K562 (cell line): Measurements from ENCODE around the gene BEST1. TPM values are rescaled to one million over a fixed set of nuclear protein-coding genes. Genes with fewer than 3 reads are reported as not detected.

Experiments used
- BRD9 ChIP-seq: fragments of 450-650 bp; IDR thresholded peaks from 2 replicates; pipeline ENCODE4 v1.6.1; 2018; ENCODE audit warnings: low read depth; ENCODE audit not compliant: partially characterized antibody
- DIDO1 ChIP-seq: fragments of 450-650 bp; IDR thresholded peaks from 2 replicates; pipeline ENCODE4 v1.6.1; 2016; ENCODE audit warnings: low read depth, missing biosample characterization, missing genetic modification characterization
- EHMT2 ChIP-seq: fragments of 450-650 bp; IDR thresholded peaks from 2 replicates; pipeline ENCODE4 v1.6.1; 2018; ENCODE audit warnings: antibody characterized with exemption
- EP300 ChIP-seq: IDR thresholded peaks from 2 replicates; pipeline ENCODE4 v1.6.1; 2012; ENCODE audit warnings: low read length, improper control_type of control experiment
- ESRRA ChIP-seq: fragments of 450-650 bp; IDR thresholded peaks from 2 replicates; pipeline ENCODE4 v1.6.1; 2014; ENCODE audit warnings: low read depth, mild to moderate bottlenecking, moderate library complexity, borderline replicate concordance
- ETV5 ChIP-seq: sonication (generic); formaldehyde crosslinking; IDR thresholded peaks from 2 replicates; pipeline ENCODE4 v1.4.0; 2020; ENCODE audit warnings: low read depth, mild to moderate bottlenecking, missing genetic modification reagents
- GABPB1 ChIP-seq: sonication (generic); formaldehyde crosslinking; IDR thresholded peaks from 2 replicates; pipeline ENCODE4 v1.8.0; 2022; ENCODE audit warnings: mild to moderate bottlenecking, missing genetic modification reagents
- HIVEP1 ChIP-seq: fragments of 250-450 bp; sonication (Bioruptor Pico); IDR thresholded peaks from 2 replicates; pipeline ENCODE4 v1.4.0; 2020; ENCODE audit warnings: mild to moderate bottlenecking
- JUND ChIP-seq, 2 experiments: IDR thresholded peaks; 2 replicates in 1 of 2; 3 replicates in 1 of 2; pipeline ENCODE4 v1.6.1; 2011; ENCODE audit warnings: borderline replicate concordance in 2 of 2, low read depth in 2 of 2, low read length in 2 of 2, improper control_type of control experiment in 1 of 2, missing biosample characterization in 1 of 2, missing genetic modification characterization in 1 of 2, missing genetic modification reagents in 1 of 2
- KLF6 ChIP-seq: fragments of 250-450 bp; sonication (Bioruptor Pico); IDR thresholded peaks from 2 replicates; pipeline ENCODE4 v1.4.0; 2020; ENCODE audit warnings: mild to moderate bottlenecking, moderate library complexity, borderline replicate concordance
- NFATC3 ChIP-seq: fragments of 450-650 bp; IDR thresholded peaks from 2 replicates; pipeline ENCODE4 v1.6.1; 2017; ENCODE audit warnings: mild to moderate bottlenecking
- NFE2 ChIP-seq: IDR thresholded peaks from 2 replicates; pipeline ENCODE4 v1.6.1; 2014; ENCODE audit warnings: antibody characterized with exemption, low read depth
- PURB ChIP-seq: sonication (generic); formaldehyde crosslinking; IDR thresholded peaks from 2 replicates; pipeline ENCODE4 v1.9.0; 2021; ENCODE audit warnings: low read depth, mild to moderate bottlenecking, missing genetic modification reagents
- RCOR1 ChIP-seq, 2 experiments: IDR thresholded peaks; 2 replicates each; pipeline ENCODE4 v1.6.1; 2012; ENCODE audit warnings: low read depth in 2 of 2, low read length in 2 of 2, borderline replicate concordance in 1 of 2, improper control_type of control experiment in 1 of 2
- RFX5 ChIP-seq: IDR thresholded peaks from 2 replicates; pipeline ENCODE4 v1.6.1; 2011; ENCODE audit warnings: low read depth, mild to moderate bottlenecking, improper control_type of control experiment, low read length
- SMARCA4 ChIP-seq: fragments of 450-650 bp; IDR thresholded peaks from 2 replicates; pipeline ENCODE4 v1.6.1; 2016
- SOX6 ChIP-seq: fragments of 450-650 bp; IDR thresholded peaks from 2 replicates; pipeline ENCODE4 v1.6.1; 2014; ENCODE audit warnings: mild to moderate bottlenecking
- UBTF ChIP-seq, 2 experiments: IDR thresholded peaks; 2 replicates each; pipeline ENCODE4 v1.6.1; 2012; ENCODE audit warnings: improper control_type of control experiment in 2 of 2, low read depth in 2 of 2, low read length in 2 of 2, borderline replicate concordance in 1 of 2
- XRCC5 ChIP-seq: fragments of 200-400 bp; formaldehyde crosslinking; IDR thresholded peaks from 2 replicates; pipeline ENCODE4 v1.6.1; 2017; ENCODE audit warnings: low read depth, mild to moderate bottlenecking, low read length
- YY1 ChIP-seq, 3 experiments: IDR thresholded peaks; 2 replicates each; pipeline ENCODE4 v1.6.1; 2011; ENCODE audit warnings: low read length in 2 of 3, mild to moderate bottlenecking in 2 of 3, moderate library complexity in 2 of 3, borderline replicate concordance in 1 of 3, control low read depth in 1 of 3, low read depth in 1 of 3; ENCODE audit not compliant: insufficient read depth in 3 of 3, insufficient replicate concordance in 2 of 3, control insufficient read depth in 1 of 3, insufficient read length in 1 of 3; ENCODE audit errors: extremely low read depth in 1 of 3
- ZBTB7A ChIP-seq: IDR thresholded peaks from 2 replicates; pipeline ENCODE4 v1.6.1; 2011; ENCODE audit warnings: low read depth, mild to moderate bottlenecking, low read length, moderate library complexity, borderline replicate concordance; ENCODE audit not compliant: control insufficient read depth
- ZNF263 ChIP-seq: sonication (generic); formaldehyde crosslinking; IDR thresholded peaks from 2 replicates; pipeline ENCODE4 v1.8.0; 2022; ENCODE audit warnings: mild to moderate bottlenecking, missing genetic modification reagents, borderline replicate concordance
- polyA plus RNA-seq, 8 experiments: library from polyadenylated mRNA; depleted of rRNA in 4 of 8; stranded (reverse) in 5 of 8; unstranded in 3 of 8; fragments of >200 nt; fragmentation: Nextera tagmentation in 2 of 8; fragmentation: Illumina TruSeq in 1 of 8; extraction: Ambion mirVana in 2 of 8; extraction: Trizol in 1 of 8; gene quantifications; 2 replicates each; pipeline versions ENCODE4 v1.2.1 to v1.2.3, GENCODE V29; 2011 to 2014; ENCODE audit warnings: inconsistent platforms in 1 of 8, missing spikeins in 1 of 8
- total RNA-seq, 7 experiments: library from RNA; depleted of rRNA in 6 of 7; stranded (reverse); fragments of >200 nt in 6 of 7; fragmentation: Illumina TruSeq in 2 of 7; extraction: Trizol in 2 of 7; gene quantifications; 2 replicates each; pipeline versions ENCODE4 v1.2.1 to v1.2.3, GENCODE V29; 2011 to 2021; ENCODE audit warnings: low replicate concordance in 1 of 7

Gene BEST1
- total and polyA plus RNA-seq, 9 of the 15 experiments (the other 6 are each of a cell fraction or from before 2014, with no cell fraction given) = 0.07 to 1.3 (median 0.40) TPM

GRCh38 chr11:61918938-61919704 is 31.0 kb upstream of the BEST1 start (continued):
- TF ChIP-seq BRD9 = no peak
- no peak for TF ChIP-seq RFX5
- TF ChIP-seq EP300 = peak; percentile 29; the same call in 1 of the 2 replicates
- TF ChIP-seq NFE2 = no peak
- TF ChIP-seq KLF6 (CRISPR knock-in tag) = no peak
- TF ChIP-seq DIDO1 (tag) = no peak
- no peak for TF ChIP-seq XRCC5
- TF ChIP-seq YY1 (IDR thresholded peaks at IDR 0.05; ENCODE audit: borderline replicate concordance in 1 of 3, control insufficient read depth in 1 of 3, extremely low read depth in 1 of 3, insufficient read depth in 3 of 3, insufficient read length in 1 of 3, insufficient replicate concordance in 2 of 3, low read depth in 1 of 3, low read length in 2 of 3) = peak in 1 of 3 experiments; percentile 36
- TF ChIP-seq HIVEP1 (CRISPR knock-in tag) = no peak
- TF ChIP-seq ZNF263 = peak; percentile 4; the same call in 1 of the 2 replicates
- TF ChIP-seq JUND (IDR thresholded peaks at IDR 0.05; ENCODE audit: borderline replicate concordance, low read depth, low read length) = peak; percentile 14; the same call in 1 of the 2 replicates
- TF ChIP-seq JUND (tag; IDR thresholded peaks at IDR 0.05; ENCODE audit: borderline replicate concordance, low read depth, low read length) = no peak
- peak; percentile 56; the same call in 1 of the 2 replicates for TF ChIP-seq EHMT2
- TF ChIP-seq ESRRA = 0 out of 2 replicates have a peak, but pooled peaks have one; percentile 12
- peak; percentile 34; the same call in 1 of the 2 replicates for TF ChIP-seq GABPB1 (CRISPR knock-in tag)
- TF ChIP-seq RCOR1 (IDR thresholded peaks at IDR 0.05; ENCODE audit: borderline replicate concordance in 1 of 2, low read depth in 2 of 2, low read length in 2 of 2) = peak in 1 of 2 experiments; percentile 49; a peak in 1 of 4 replicates
- no peak for TF ChIP-seq PURB (CRISPR knock-in tag)
- TF ChIP-seq ETV5 (CRISPR knock-in tag) = 0 out of 2 replicates have a peak, but pooled peaks have one; percentile 18
- no peak for TF ChIP-seq SOX6
- no peak for TF ChIP-seq SMARCA4
- TF ChIP-seq NFATC3 = no peak
- peak; percentile 30; the same call in 1 of the 2 replicates for TF ChIP-seq ZBTB7A
- TF ChIP-seq UBTF (IDR thresholded peaks at IDR 0.05; ENCODE audit: borderline replicate concordance in 1 of 2, low read depth in 2 of 2, low read length in 2 of 2) = peak; percentile 51 to 92; a peak in 2 of 4 replicates
